Psoas muscle (tissue), 8 donors: Measurements from ENCODE around the gene TINCR. TPM values are rescaled to one million over a fixed set of nuclear protein-coding genes. Genes with fewer than 3 reads are reported as not detected.

Experiments
- ATAC-seq, 4 donors: fragments of 200-7000 bp; cut with Tn5 transposase; one replicate each; pipeline ENCODE4 v1.9.1; 2020; ENCODE audit warnings: moderate library complexity in 3 of 4, mild to moderate bottlenecking in 2 of 4
- DNase-seq, 2 donors: peaks; one replicate each; pipeline ENCODE4 v3.0.0-alpha.2; 2020
- H3K27ac ChIP-seq: fragments of 200-600 bp; one replicate; pipeline ENCODE4 v1.8.0; 2022
- H3K27me3 ChIP-seq, 3 donors: fragments of 200-600 bp in 1 of 3; one replicate each; pipeline versions ENCODE4 v1.6.1 to v1.8.0; 2013 to 2022; ENCODE audit warnings: low read length in 2 of 3, mild to moderate bottlenecking in 2 of 3, moderate library complexity in 1 of 3; ENCODE audit not compliant: insufficient read depth in 3 of 3
- H3K36me3 ChIP-seq, 2 donors: fragments of 200-600 bp in 1 of 2; one replicate each; pipeline versions ENCODE4 v1.6.1 to v1.8.0; 2013 to 2022; ENCODE audit warnings: low read depth in 1 of 2, mild to moderate bottlenecking in 1 of 2, moderate library complexity in 1 of 2; ENCODE audit not compliant: insufficient read depth in 1 of 2
- H3K4me1 ChIP-seq: fragments of 200-600 bp; one replicate; pipeline ENCODE4 v1.8.0; 2022
- H3K4me3 ChIP-seq: fragments of 200-600 bp; one replicate; pipeline ENCODE4 v1.8.0; 2022; ENCODE audit warnings: mild to moderate bottlenecking
- H3K9me3 ChIP-seq: fragments of 200-600 bp; one replicate; pipeline ENCODE4 v1.8.0; 2022
- CTCF ChIP-seq: fragments of 200-600 bp; IDR thresholded peaks from one replicate; pipeline ENCODE4 v1.8.0; 2022; ENCODE audit warnings: antibody characterized with exemption
- WGBS, 3 donors: extraction: QIAGEN DNeasy Blood & Tissue Kit; methylation state at CpG; one replicate each; pipeline versions ENCODE4 v1.1.6 to v1.1.7; 2013; 5-methylcytosine and 5-hydroxymethylcytosine counted together
- intact Hi-C, 2 donors: fragments of 100-400 bp; cut with DNase I; formaldehyde crosslinking; loops; one replicate each; pipeline versions ENCODE4 v1.11.0 to v1.14.2; 2022
- polyA plus RNA-seq, 3 donors: library from polyadenylated mRNA; stranded (reverse); fragments of 200-250 nt; gene quantifications; one replicate each; pipeline ENCODE4 v1.2.3, GENCODE V29; 2013
- total RNA-seq, 4 donors: library from RNA; stranded (reverse); fragmentation: NEBNext Ultra II Directional in 2 of 4; extraction: Animal tissue kit (Norgen Biotek cat#: 25700) in 2 of 4; gene quantifications; one replicate each; pipeline versions ENCODE4 v1.2.1 to v1.2.4, GENCODE V29; 2021 to 2023
- donor health status: healthy with polysubstance abuse.
- donor health status: DM: no; HTN: no; CAD: no; lungs with moderate emphysema.
- donor health status: Bipolar disorder and iron deficiency.
- donor health status: healthy.
- donor health status: DM: yes; HTN: yes; CAD: no.
- donor health status: DM: no; HTN: no; CAD: no.
- donor health status: DM: no; HTN: no; CAD: no.
- donor health status: DM: yes; HTN: yes; CAD: no.

Gene TINCR
- total and polyA plus RNA-seq, 7 donors, result 0.06 to 0.38 (median 0.18) TPM; not detected in 2

- H3K9me3 ChIP-seq, result no peaks in the 10 kb centered on the region
- no peak for TF ChIP-seq CTCF
- no peak overlapping the region for H3K27ac ChIP-seq
- no peak for DNase-seq
- ATAC-seq, result no peak
- no peaks in the 10 kb centered on the region for H3K4me1 ChIP-seq
- no peak overlapping the region for H3K4me3 ChIP-seq
- peaks cover 0 to 24% (median 0%) of the 10 kb centered on the region in 3 donors for H3K27me3 ChIP-seq
- H3K36me3 ChIP-seq, result no peaks in the 10 kb centered on the region
- intact Hi-C loops, result loop anchor here in 1 of 2 donors (10.0 kb wide), 1 partner anchor 518 kb away; no protein-coding TSS in a partner anchor
- WGBS, 3 donors, result 67 to 70% (median 69%) methylated on average over 14 of the region's 14 CpGs
Measured at GRCh38 chr19:5572556-5573286, 5.0 kb upstream of the TINCR start.

GRCh38 chr19:5571777-5572176 lies 4.0 kb upstream of the TINCR start:
- no peak for TF ChIP-seq CTCF
- Histone ChIP-seq H3K27ac (no peak overlapping the region), H3K4me3 (no peak overlapping the region), H3K36me3 (no peaks in the 10 kb centered on the region), H3K27me3 (peaks cover 0 to 33% (median 2%) of the 10 kb centered on the region in 3 donors), H3K9me3 (no peaks in the 10 kb centered on the region), H3K4me1 (no peaks in the 10 kb centered on the region)
- ATAC-seq (no peak), DNase-seq (no peak)
- intact Hi-C loops, result loop anchor here in 1 of 2 donors (10.0 kb wide), 1 partner anchor 517 kb away; no protein-coding TSS in a partner anchor
- WGBS, 3 donors, result 95 to 99% (median 99%) methylated on average over 3 of the region's 3 CpGs

- intact Hi-C loops, result no loop called here
- Histone ChIP-seq H3K4me1 (no peaks in the 10 kb centered on the region), H3K36me3 (no peaks in the 10 kb centered on the region), H3K27ac (no peak overlapping the region), H3K9me3 (no peaks in the 10 kb centered on the region), H3K27me3 (peaks cover 0 to 63% (median 17%) of the 10 kb centered on the region in 3 donors), H3K4me3 (no peak overlapping the region)
- WGBS, 3 donors, result 17 to 39% (median 17%) methylated on average over 17 to 40 of the region's 40 CpGs
- ATAC-seq, result no peak
- DNase-seq, result no peak
- no peak for TF ChIP-seq CTCF
Measured at GRCh38 chr19:5567970-5568407, 236 bp upstream of the TINCR start.

GRCh38 chr19:5564930-5565329 lies 2.8 kb downstream of the TINCR start:
- intact Hi-C loops, result no loop called here
- TF ChIP-seq CTCF, result no peak
- Histone ChIP-seq H3K36me3 (no peaks in the 10 kb centered on the region), H3K9me3 (peaks cover 8% of the 10 kb centered on the region), H3K27ac (no peak overlapping the region), H3K4me1 (no peaks in the 10 kb centered on the region), H3K4me3 (no peak overlapping the region), H3K27me3 (peaks cover 0 to 91% (median 34%) of the 10 kb centered on the region in 3 donors)
- WGBS, 3 donors, result 53 to 65% (median 58%) methylated on average over 7 of the region's 7 CpGs
- ATAC-seq (no peak), DNase-seq (no peak)
